ENCODE results near the gene KIF26B.

Gene KIF26B

DNA sequence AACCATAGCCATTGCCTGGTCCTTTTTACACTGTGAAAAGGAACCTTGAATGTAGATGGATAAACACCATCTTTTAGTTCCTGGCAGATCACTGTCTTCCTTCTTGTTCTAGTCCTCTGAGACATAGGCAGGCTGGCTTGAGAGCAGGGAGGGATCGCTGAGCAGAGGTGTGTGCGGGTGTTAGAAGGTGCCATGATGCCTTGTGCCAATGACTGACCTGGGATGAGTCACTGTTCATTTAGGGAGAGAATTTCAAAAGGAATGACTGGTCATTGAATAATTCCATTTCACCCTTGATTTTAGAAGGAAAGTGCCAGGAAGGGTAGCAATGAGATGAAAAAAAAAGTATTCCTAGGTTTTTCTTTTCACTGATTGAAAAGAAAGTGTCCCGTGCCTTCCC, 383.9 kb downstream of the KIF26B start:
- Histone ChIP-seq H3K4me1 (ENCODE audit: low read length) (no peaks in the 10 kb centered on the region), H4K20me1 (ENCODE audit: insufficient read depth, low read length) (no peaks in the 10 kb centered on the region), H2AFZ (ENCODE audit: low read depth, low read length) (no peak overlapping the region), H3K27me3 (ENCODE audit: low read depth, low read length) (peaks cover 3% of the 10 kb centered on the region), H3K79me2 (ENCODE audit: low read length) (no peaks in the 10 kb centered on the region), H3K36me3 (replicated peaks; ENCODE audit: low read depth, low read length) (no peaks in the 10 kb centered on the region), H3K9me3 (ENCODE audit: insufficient read depth, low read length) (no peaks in the 10 kb centered on the region), H3K9ac (ENCODE audit: low read length) (no peak overlapping the region), H3K27ac (ENCODE audit: low read length) (no peak overlapping the region), H3K4me2 (ENCODE audit: low read length) (no peak overlapping the region), H3K4me3 (ENCODE audit: low read length) (no peak overlapping the region)
- TF ChIP-seq CTCF (IDR thresholded peaks at IDR 0.05; ENCODE audit: low read depth, low read length) (no peak), EZH2phosphoT487 (IDR thresholded peaks at IDR 0.05; ENCODE audit: low read depth) (no peak)

GRCh38 chr1:245541369-245541768, 386.6 kb downstream of the KIF26B start:
- H3K27ac ChIP-seq (ENCODE audit: low read length) = no peak overlapping the region

DNA sequence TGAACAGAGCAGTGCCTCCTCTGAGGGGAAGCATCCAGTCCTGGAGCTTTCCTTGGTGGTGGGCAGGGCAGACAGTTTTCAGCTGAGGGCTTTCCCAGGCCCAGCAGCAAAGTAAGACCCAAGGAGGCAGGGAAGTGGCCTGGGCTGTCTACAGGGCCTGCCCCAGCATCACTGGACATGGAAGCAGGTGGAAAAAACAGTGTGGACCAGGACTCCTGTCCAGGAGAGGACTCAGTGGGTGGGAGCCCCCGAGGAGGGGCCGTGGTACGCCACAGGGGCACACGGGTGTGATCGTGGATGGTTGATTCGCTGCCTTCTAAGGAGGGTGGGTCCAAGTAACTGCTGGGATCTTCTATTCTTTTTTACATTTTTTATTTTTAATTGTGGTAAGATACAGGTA, 387.6 kb downstream of the KIF26B start:
- Histone ChIP-seq H3K27ac (ENCODE audit: low read length) (no peak overlapping the region), H3K9ac (ENCODE audit: low read length) (no peak overlapping the region), H3K9me3 (ENCODE audit: insufficient read depth, low read length) (no peaks in the 10 kb centered on the region), H2AFZ (ENCODE audit: low read depth, low read length) (no peak overlapping the region), H3K36me3 (replicated peaks; ENCODE audit: low read depth, low read length) (no peaks in the 10 kb centered on the region), H3K4me1 (ENCODE audit: low read length) (no peaks in the 10 kb centered on the region), H3K79me2 (ENCODE audit: low read length) (no peaks in the 10 kb centered on the region), H4K20me1 (ENCODE audit: insufficient read depth, low read length) (no peaks in the 10 kb centered on the region), H3K4me2 (ENCODE audit: low read length) (no peak overlapping the region), H3K4me3 (ENCODE audit: low read length) (no peak overlapping the region), H3K27me3 (ENCODE audit: low read depth, low read length) (no peaks in the 10 kb centered on the region)
- TF ChIP-seq CTCF (IDR thresholded peaks at IDR 0.05; ENCODE audit: low read depth, low read length) = no peak
- TF ChIP-seq EZH2phosphoT487 (IDR thresholded peaks at IDR 0.05; ENCODE audit: low read depth) = no peak

More at GRCh38 chr1:245541369-245541768, 386.6 kb downstream of the KIF26B start:
- no peaks in the 10 kb centered on the region for H4K20me1 ChIP-seq (ENCODE audit: insufficient read depth, low read length)
- H3K4me1 ChIP-seq (ENCODE audit: low read length) = no peaks in the 10 kb centered on the region
- H3K9me3 ChIP-seq (ENCODE audit: insufficient read depth, low read length) = no peaks in the 10 kb centered on the region
- no peak overlapping the region for H3K9ac ChIP-seq (ENCODE audit: low read length)
- TF ChIP-seq EZH2phosphoT487 (IDR thresholded peaks at IDR 0.05; ENCODE audit: low read depth) (no peak), CTCF (IDR thresholded peaks at IDR 0.05; ENCODE audit: low read depth, low read length) (no peak)
- H3K4me2 ChIP-seq (ENCODE audit: low read length) = no peak overlapping the region
- H3K79me2 ChIP-seq (ENCODE audit: low read length) = no peaks in the 10 kb centered on the region
- H3K36me3 ChIP-seq (replicated peaks; ENCODE audit: low read depth, low read length) = no peaks in the 10 kb centered on the region
- no peak overlapping the region for H2AFZ ChIP-seq (ENCODE audit: low read depth, low read length)
- no peak overlapping the region for H3K4me3 ChIP-seq (ENCODE audit: low read length)
- no peaks in the 10 kb centered on the region for H3K27me3 ChIP-seq (ENCODE audit: low read depth, low read length)

GRCh38 chr1:245544236-245544635, 389.5 kb downstream of the KIF26B start:
- Histone ChIP-seq H3K27me3 (ENCODE audit: low read depth, low read length) (peaks cover 13% of the 10 kb centered on the region), H3K27ac (ENCODE audit: low read length) (no peak overlapping the region)

More at GRCh38 chr1:245544236-245544635, 389.5 kb downstream of the KIF26B start:
- H3K4me2 ChIP-seq (ENCODE audit: low read length) = no peak overlapping the region
- H3K79me2 ChIP-seq (ENCODE audit: low read length) = no peaks in the 10 kb centered on the region
- H3K36me3 ChIP-seq (replicated peaks; ENCODE audit: low read depth, low read length) = no peaks in the 10 kb centered on the region
- no peak overlapping the region for H3K9ac ChIP-seq (ENCODE audit: low read length)
- no peak for TF ChIP-seq EZH2phosphoT487 (IDR thresholded peaks at IDR 0.05; ENCODE audit: low read depth)
- no peak for TF ChIP-seq CTCF (IDR thresholded peaks at IDR 0.05; ENCODE audit: low read depth, low read length)
- no peaks in the 10 kb centered on the region for H4K20me1 ChIP-seq (ENCODE audit: insufficient read depth, low read length)
- no peak overlapping the region for H2AFZ ChIP-seq (ENCODE audit: low read depth, low read length)
- H3K9me3 ChIP-seq (ENCODE audit: insufficient read depth, low read length) = no peaks in the 10 kb centered on the region
- H3K4me3 ChIP-seq (ENCODE audit: low read length) = no peak overlapping the region
- H3K4me1 ChIP-seq (ENCODE audit: low read length) = no peaks in the 10 kb centered on the region

Data from OCI-LY3 (cell line).